Bronchial epithelial cell (primary cell): ENCODE measurements around the gene B4GALT6. TPM values are rescaled to one million over a fixed set of nuclear protein-coding genes. Genes with fewer than 3 reads are reported as not detected.

Experiments
- DNase-seq: peaks from one replicate; pipeline ENCODE4 v3.0.0-alpha.2; 2010; ENCODE audit warnings: low read depth
- FAIRE-seq: peaks from 2 replicates; lab custom pipeline; 2011; peaks lifted over from hg19 to GRCh38; lab: Jason Lieb, UNC
- H3K27me3 ChIP-seq: 2 replicates; pipeline ENCODE4 v1.5.1; 2011; ENCODE audit warnings: low read length; ENCODE audit not compliant: control insufficient read depth, insufficient read depth
- H3K36me3 ChIP-seq: 2 replicates; pipeline ENCODE4 v1.5.1; 2011; ENCODE audit warnings: low read length; ENCODE audit not compliant: control insufficient read depth, insufficient read depth
- H3K4me3 ChIP-seq: 2 replicates; pipeline ENCODE4 v1.5.1; 2011; ENCODE audit warnings: mild to moderate bottlenecking, low read depth, low read length, control low read depth
- total RNA-seq: library from RNA; depleted of rRNA; stranded (reverse); fragments of >200 nt; gene quantifications from 2 replicates; pipeline ENCODE4 v1.2.1, GENCODE V29; 2014
- TF ChIP-seq, protein P1 (sequence below): IDR thresholded peaks from 2 replicates; pipeline ENCODE4 v1.5.1; 2011; ENCODE audit warnings: mild to moderate bottlenecking, moderate library complexity, low read length, control low read depth, inconsistent platforms; ENCODE audit not compliant: insufficient read depth, severe bottlenecking

Gene B4GALT6
- total RNA-seq, 1 donor from 2014 or later = 2.4 TPM

DNA sequence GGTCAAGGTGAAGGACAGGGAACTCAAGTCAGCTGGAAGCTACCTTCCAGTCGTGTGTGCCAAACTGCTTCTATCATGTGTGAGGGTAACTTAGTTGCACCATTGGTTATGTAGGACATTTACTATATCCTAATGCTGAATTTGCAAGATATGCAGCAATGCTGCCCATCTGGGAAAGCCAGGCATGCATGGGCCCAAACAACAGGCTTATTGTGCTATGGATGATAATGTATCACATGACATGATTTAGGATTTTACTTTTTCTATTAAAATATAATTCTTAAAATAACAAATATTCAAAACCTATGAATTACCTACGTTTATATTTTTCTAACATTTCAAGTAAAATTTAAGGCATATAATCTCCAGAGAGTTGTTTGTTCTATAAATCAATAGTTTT is 35.9 kb downstream of the B4GALT6 start:
- TF ChIP-seq, protein P1, sequence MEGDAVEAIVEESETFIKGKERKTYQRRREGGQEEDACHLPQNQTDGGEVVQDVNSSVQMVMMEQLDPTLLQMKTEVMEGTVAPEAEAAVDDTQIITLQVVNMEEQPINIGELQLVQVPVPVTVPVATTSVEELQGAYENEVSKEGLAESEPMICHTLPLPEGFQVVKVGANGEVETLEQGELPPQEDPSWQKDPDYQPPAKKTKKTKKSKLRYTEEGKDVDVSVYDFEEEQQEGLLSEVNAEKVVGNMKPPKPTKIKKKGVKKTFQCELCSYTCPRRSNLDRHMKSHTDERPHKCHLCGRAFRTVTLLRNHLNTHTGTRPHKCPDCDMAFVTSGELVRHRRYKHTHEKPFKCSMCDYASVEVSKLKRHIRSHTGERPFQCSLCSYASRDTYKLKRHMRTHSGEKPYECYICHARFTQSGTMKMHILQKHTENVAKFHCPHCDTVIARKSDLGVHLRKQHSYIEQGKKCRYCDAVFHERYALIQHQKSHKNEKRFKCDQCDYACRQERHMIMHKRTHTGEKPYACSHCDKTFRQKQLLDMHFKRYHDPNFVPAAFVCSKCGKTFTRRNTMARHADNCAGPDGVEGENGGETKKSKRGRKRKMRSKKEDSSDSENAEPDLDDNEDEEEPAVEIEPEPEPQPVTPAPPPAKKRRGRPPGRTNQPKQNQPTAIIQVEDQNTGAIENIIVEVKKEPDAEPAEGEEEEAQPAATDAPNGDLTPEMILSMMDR = no peak
- no peak for DNase-seq
- no peak for FAIRE-seq

DNA sequence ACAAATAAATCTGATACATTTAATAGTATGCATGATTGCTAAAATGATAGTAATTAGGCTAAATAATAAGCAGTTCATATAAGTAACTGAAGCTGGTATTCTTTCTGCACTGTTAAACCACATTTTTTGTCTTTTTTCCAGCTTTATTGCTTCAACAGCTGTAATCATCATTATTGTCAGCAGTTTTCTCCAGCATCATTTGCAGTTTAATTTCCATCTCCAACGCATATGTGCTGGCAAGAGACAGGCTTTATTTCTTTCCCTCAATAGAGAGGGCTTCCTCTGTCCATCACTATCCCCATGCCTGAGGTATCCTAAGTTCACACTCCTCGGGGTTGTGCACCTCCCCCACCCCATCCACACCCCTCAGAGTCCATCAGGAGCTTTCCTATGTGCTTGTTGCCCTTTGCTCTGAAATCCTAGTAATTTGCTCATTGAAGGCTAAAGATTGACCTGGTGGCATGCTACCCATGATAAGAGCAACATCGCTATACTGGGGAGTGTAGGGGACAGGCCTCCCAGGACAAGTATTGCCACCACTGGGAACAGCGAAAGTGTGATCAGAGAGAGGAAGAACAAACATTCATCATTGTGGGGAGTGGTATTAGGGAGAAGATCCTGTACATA is 37.1 kb downstream of the B4GALT6 start:
- H3K4me3 ChIP-seq = no peak overlapping the region
- TF ChIP-seq, protein P1 = no peak
- no peaks in the 10 kb centered on the region for H3K36me3 ChIP-seq
- FAIRE-seq (no peak), DNase-seq (no peak)
- no peaks in the 10 kb centered on the region for H3K27me3 ChIP-seq

More for the DNA sequence above, 35.9 kb downstream of the B4GALT6 start:
- no peak overlapping the region for H3K4me3 ChIP-seq
- H3K36me3 ChIP-seq = no peaks in the 10 kb centered on the region
- no peaks in the 10 kb centered on the region for H3K27me3 ChIP-seq

DNA sequence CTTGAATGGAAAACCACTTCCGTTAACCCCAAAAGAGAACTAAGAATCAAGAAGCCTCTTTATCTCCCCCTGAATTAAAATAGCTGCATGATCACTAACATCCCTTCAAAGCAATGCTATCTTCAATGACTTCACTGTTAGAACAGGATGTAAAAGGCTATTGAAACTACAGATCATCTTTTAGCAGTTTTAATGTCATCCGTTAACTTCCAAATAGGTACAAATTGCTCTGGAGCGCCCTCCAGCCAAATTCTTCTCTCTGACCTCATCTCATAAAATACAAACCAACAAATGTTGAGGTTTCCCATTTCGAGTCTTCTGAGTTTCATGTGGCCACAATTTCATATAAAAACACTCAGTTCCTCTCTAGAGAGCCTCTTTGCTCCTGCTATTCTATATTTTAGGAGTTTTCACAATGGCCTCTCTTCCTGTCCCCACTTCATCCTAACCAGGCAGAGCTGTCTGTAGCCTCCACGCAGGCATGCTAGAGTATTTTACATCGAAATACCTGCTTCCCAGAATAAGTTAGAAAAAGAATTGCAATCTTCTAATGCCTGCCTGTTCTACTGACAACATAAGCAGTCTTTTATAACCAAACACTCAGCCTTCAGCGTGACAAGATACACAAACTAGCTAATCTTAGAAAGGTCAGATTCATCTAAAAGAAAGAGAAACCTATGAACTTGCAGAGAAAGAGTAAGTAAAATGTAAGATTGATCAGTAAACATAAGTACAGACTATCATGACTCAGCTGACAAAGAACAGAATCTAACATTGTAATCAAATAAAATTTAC is 37.9 kb downstream of the B4GALT6 start:
- no peaks in the 10 kb centered on the region for H3K27me3 ChIP-seq
- H3K4me3 ChIP-seq = no peak overlapping the region
- TF ChIP-seq, protein P1 = no peak
- no peaks in the 10 kb centered on the region for H3K36me3 ChIP-seq
- DNase-seq (no peak), FAIRE-seq (no peak)

DNA sequence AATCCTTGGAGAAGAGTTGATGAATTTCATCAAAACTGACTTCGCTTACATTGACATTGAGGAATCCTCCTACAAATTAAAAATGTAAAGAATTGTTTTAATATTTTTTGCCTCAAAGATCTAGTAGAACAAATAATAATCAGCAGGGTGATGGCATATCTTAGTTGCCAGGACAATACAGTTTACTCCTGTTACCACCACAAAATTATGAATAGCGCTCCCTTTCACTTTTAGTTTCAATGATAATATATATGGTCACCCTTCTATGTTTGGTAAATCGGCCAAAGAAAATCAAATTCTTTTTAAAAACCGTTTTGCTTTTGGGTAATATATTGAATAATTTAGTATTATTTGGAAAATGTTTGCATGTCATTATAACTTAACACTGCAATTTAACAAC is 39.0 kb downstream of the B4GALT6 start:
- DNase-seq (no peak), FAIRE-seq (no peak)
- H3K36me3 ChIP-seq = no peaks in the 10 kb centered on the region
- H3K27me3 ChIP-seq = no peaks in the 10 kb centered on the region
- no peak overlapping the region for H3K4me3 ChIP-seq
- TF ChIP-seq, protein P1 = no peak

DNA sequence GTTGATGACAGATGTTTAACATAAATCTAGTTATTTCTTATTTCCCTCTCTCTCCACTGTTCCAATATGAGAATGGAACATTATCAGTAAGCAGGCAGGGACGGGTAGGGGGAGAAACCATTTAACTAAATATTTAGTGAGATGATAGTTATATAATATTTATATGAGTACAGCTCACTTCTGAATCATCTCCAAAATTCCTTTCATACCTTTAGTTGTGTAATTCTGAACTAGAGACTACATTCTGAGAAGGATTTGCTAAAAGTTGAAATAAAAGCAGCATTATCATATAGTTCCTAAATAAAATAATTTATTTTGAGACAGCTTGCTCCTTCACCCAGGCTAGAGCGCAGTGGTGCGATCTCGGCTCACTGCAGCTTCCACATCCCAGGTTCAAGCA is 41.4 kb downstream of the B4GALT6 start:
- TF ChIP-seq, protein P1 = no peak
- no peaks in the 10 kb centered on the region for H3K27me3 ChIP-seq
- peak; percentile 74 for DNase-seq
- H3K36me3 ChIP-seq = no peaks in the 10 kb centered on the region
- FAIRE-seq = no peak
- no peak overlapping the region for H3K4me3 ChIP-seq
